SK-N-MC (cell line): ENCODE data around the gene NEURL2.

Experiments used
- EZH2 ChIP-seq: fragments of 200-600 bp; sonication (generic); IDR thresholded peaks from one replicate; pipeline ENCODE4 v1.6.1; 2017; ENCODE audit warnings: antibody characterized with exemption
- FOXP2 ChIP-seq: optimal IDR thresholded peaks from 2 replicates; pipeline ENCODE3; 2011; ENCODE audit warnings: mild to moderate bottlenecking, moderate library complexity; ENCODE audit not compliant: insufficient read depth; ENCODE audit errors: extremely low read length, control extremely low read depth

GRCh38 chr20:45848969-45849582 is 41.9 kb downstream of the NEURL2 start:
- no peak for TF ChIP-seq EZH2
- no peak for TF ChIP-seq FOXP2
